CD4-positive, alpha-beta T cell treated with Interleukin-6 for 4 hours (primary cell): ENCODE results near the gene CDH4.

ENCODE experiments used
- DNase-seq: peaks from one replicate; pipeline ENCODE4 v3.0.0-alpha.2; 2020; ENCODE audit warnings: mixed read lengths

The CDH4 gene

GRCh38 chr20:61929561-61929960, 677.5 kb downstream of the CDH4 start:
- DNase-seq, result no peak

GRCh38 chr20:61929971-61930666, 678.1 kb downstream of the CDH4 start:
- DNase-seq, result no peak

- no peak for DNase-seq
Observed at GRCh38 chr20:61930776-61931475, 678.9 kb downstream of the CDH4 start.

- no peak for DNase-seq
Observed at GRCh38 chr20:61931476-61932198, 679.6 kb downstream of the CDH4 start.

GRCh38 chr20:61932199-61932592, 680.1 kb downstream of the CDH4 start:
- DNase-seq, result no peak

GRCh38 chr20:61932711-61933480, 680.8 kb downstream of the CDH4 start:
- no peak for DNase-seq

GRCh38 chr20:61933481-61933950, 681.5 kb downstream of the CDH4 start:
- no peak for DNase-seq

GRCh38 chr20:61933951-61934715, 682.1 kb downstream of the CDH4 start:
- DNase-seq, result no peak

GRCh38 chr20:61934716-61935530, 682.9 kb downstream of the CDH4 start:
- no peak for DNase-seq

- DNase-seq, result no peak
Observed at GRCh38 chr20:61935926-61936700, 684.1 kb downstream of the CDH4 start.

- no peak for DNase-seq
Observed at GRCh38 chr20:61936701-61937131, 684.7 kb downstream of the CDH4 start.

GRCh38 chr20:61937146-61937962, 685.3 kb downstream of the CDH4 start:
- no peak for DNase-seq

GRCh38 chr20:61937963-61938838, 686.1 kb downstream of the CDH4 start:
- no peak for DNase-seq

- DNase-seq, result no peak
Observed at GRCh38 chr20:61938839-61939690, 687.0 kb downstream of the CDH4 start.

GRCh38 chr20:61939691-61940360, 687.8 kb downstream of the CDH4 start:
- DNase-seq, result no peak

- no peak for DNase-seq
Observed at GRCh38 chr20:61940491-61940890, 688.4 kb downstream of the CDH4 start.
